ENCODE results near the gene DCXR.
A peak's percentile ranks its signal among the peaks of the same experiment; 100 is the strongest.

The DCXR gene

GRCh38 chr17:82037092-82037888 lies at the start of gene DCXR:
Gene DCXR, minus strand, starts transcription at chr17:82037697. Its CDS starts 15 bp downstream, at chr17:82037682.
- peak; percentile 89 to 94 (median 91) for DNase-seq

DNA sequence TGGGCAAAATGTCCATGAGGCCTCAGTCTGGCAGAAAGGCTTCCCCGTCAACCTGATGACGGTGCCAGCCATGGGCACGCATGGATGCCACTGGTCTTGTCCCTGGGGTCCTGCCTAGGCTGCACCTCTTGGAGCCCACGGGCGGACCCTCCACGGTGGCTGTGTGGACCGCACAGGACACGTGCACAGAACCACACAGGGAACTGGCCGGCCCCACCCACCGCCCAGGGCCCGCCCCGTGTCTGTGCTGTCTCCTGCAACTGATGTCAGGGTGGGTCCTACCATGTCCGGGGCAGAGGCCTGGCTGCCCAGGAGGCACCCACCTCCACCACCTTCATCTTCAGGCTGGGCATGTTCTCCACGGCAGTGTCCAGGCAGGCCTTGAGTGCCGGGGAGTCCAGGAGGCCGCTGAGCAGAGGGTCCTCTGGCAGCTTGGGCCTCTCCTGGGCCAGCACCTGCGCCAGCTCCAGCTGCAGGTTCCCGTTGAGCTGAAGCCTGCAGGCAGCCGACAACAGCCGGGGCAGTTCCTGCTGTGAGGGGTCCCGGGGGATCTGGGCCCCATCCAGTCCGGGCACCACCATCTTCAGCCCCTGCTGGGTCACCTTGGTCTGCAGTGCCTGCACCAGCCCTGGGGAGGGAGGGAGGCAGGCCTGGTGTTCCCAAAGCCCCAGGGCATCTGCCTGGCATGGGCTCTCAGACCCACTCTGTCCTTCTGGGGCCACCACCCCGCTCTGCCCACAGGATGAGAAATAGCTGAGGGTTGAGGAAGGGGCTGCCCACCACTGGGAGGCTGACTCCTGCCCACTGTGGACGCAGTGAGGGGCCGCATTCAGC lies 48.7 kb upstream of the DCXR start:
- DNase-seq = no peak

DNA sequence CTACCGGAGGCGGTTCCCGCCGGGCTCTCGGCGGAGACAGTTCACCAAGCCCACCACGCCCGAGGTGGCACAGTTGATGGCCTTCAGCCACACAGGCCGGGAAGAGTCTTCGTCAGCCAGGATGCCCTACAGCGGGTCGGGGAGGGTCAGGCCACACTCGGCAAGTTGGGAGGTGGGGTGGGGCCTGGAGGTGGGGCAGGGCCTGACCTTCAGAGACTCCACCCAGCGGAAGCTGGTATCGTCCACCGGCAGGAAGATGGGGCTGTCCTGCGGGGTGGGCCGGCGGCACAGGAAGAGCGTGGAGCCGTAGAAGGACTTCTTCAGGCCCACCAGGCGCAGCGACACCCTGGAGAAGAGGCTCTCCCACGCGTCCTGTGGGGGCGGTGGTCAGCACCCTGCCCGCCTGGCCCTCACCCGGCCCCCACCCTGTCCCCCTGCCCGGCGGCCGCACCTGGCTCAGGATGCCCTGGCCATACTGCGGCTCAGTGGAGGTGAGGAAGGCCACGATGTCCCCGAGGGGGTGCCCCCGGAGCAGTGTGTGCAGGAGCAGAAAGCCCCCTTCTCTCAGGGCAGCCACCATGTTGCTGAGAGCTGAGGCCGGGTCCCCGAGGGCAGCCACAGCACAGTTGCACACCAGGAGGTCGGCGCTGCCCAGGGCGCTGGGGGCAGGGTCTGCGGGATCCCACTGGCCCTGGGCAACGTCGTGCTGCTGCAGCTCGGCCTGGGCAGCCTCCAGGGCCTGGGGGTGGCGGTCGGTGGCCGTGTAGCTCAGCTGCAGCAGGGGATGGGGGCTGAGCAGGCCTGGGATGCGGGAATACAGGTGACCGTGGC lies 47.7 kb upstream of the DCXR start:
- DNase-seq = no peak

- no peak for DNase-seq
Measured at GRCh38 chr17:82084373-82085030, 47.0 kb upstream of the DCXR start.

DNA sequence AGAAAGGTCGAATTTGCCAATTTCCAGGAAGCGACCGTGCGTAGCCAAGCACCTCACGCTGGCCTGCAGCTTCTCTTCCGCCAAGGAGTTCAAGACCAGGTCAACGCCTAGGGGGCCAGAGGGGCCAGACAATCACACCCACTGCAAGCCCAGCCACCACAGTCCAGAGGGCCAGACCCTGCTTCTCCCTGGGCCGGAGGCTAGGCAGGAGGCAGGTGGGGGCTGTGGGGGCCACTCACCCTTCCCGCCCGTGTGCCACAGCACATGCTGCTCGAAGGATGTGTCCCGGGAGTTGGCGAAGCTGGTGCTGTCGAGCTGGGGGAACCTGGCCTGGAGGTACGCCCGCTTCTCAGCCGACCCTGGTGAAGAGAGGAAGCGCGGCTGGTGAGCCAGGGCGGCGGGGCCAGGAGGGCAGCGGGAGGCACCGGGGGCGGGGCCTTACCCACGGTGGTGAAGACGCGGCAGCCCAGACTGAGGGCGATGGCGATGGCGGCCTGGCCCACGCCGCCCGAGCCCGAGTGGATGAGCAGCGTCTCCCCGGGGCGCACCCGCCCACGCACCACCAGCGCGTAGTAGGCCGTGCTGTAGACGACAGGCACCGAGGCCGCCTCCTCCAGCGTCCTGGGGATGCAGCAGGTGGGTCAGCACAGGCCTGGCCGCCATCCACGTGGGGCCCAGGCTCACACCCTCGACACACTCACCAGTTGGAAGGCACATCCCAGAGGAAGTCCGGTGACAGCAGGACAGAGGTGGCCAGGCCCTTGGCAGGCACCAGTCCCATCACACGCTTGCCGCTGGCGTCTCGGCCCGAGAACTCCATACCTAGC lies 46.2 kb upstream of the DCXR start:
- no peak for DNase-seq

DNA sequence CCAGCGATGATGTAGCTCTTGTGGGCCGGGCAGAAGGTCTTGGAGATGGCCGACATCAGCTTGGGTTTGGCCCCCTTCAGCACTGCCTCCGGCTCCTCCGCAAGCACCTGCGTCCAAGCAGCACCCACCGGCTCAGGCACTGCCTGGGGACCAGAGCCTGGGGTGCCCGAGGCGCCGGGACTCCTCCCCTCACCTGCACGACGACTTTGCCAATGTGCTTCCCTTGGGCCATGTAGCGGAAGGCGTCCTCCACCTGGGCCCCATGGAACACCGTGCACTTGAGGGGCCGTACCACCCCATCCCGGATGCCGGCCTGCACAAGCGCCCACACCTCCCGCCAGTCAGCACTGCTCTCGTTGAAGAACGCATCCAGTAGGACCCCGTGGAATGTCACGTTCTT lies 45.5 kb upstream of the DCXR start:
- DNase-seq = no peak

DNA sequence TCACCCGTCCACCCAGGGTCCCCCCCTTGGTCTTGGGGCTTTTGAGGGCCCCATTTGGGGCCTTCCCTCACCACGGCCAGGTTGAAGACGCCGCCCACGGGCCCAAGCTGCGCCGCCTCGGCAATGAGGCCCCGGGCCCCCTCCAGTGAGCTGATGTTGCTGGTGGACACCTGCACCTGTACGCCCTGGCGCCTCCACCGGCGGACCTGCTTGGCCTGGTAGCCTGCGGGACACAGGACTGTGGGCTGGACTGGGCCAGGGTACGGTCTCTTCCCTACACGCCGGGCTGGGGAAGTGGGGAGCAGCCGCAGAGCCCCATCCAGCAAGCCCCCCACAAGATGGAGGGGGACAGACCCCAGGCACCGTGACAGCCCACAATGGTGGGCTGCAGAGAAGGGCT lies 45.0 kb upstream of the DCXR start:
- no peak for DNase-seq

DNA sequence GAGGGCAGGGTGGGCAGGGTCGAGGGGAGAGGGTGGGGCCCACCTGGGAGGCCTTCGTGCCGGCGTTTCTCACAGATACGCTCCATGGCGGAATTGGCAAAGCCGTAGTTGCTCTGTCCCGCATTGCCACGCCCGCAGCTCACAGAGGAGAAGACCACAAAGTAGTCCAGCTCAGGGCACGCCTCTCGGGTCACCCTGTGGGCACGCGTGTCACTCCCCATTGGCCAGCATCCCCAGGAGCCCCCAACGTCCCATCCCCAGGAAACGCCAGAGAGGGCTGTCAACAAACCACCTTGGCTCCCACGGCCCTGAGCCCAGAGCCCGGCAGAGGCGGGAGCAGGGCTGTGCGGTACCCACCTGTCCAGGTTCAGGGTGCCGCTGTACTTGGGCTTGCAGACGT lies 44.5 kb upstream of the DCXR start:
- DNase-seq = no peak

DNA sequence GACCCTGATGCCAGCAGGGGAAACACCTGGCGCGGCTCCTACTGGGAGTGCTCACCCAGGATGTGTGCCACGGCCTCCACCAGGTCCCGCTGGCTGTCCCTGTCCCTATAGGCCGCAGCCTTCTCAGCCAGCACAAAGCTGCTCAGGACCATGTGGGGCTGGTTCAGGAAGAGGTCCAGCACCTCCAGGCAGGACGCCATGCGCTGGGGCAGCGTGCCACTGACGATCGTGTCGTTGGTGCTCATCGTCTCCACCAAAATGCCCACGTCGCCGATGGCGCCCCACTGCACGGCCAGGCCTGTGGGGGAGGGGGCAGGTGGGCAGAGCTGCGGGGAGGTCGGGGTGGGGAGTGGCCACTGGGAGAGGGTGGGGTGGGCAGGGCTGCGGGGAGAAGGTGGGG lies 44.0 kb upstream of the DCXR start:
- no peak for DNase-seq

DNA sequence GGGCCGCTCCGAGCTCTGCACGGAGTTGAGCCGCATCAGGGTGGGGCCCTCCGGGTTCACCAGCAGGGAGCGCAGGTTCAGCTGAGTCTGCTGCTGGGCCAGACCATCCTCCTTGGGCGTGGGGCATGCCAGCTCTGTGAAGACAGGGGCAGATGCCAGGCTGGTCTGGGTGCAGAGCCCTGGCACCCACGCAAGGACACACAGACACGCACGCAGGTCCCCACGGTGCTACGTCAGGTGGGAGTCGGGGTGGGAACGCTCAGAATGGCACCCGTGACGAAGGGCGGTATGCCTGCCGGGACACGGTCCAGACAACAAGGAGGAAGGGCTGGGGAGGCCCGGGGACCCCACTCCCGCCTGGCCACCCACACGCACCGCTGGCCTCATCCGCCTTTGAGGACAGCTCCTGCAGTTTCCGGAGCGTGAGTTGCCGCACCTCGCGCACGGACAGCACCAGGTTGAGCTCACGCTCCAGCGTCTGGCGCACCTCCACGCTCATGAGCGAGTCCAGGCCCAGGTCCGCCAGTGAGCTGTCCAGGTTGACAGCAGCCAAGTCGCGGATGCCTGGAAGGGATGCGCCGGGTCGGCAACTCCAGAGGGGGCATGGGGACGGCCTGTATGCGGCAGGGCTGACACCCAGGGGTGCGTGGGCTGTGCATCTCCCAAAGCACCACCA lies 43.4 kb upstream of the DCXR start:
- no peak for DNase-seq

DNA sequence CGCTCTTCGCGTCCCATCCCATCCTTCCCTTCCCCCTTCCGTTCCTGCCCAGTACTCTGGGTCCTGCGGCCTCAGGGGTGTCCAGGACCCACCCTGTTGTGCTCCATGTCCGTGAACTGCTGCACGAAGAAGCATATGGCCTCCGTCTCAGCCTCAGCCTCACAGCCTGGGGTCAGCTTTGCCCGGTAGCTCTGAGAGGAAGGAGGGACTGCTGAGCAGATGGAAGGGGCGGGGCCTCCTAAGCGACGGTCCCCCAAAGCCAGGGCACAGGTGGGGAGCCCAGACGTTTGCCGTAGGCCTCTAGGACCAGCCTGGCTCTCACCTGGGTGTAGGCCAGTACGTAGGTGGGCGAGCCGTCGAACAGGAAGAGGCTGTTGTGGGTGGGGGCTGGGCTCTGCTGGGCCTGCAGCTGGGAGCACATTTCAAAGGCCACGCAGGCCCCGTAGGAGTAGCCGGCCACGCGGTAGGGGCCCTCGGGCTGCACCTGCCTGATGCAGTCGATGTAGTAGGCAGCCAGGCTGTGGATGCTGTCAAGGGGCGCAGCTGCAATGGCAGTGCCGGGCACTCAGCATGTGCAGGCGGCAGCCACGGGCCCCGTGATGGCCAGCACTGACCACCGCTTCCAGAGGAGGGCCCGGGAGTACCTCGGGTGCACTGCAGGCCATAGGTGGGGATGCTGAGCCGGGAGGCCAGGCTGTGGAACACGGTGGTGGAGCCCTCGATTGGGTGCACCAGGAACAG lies 42.7 kb upstream of the DCXR start:
- no peak for DNase-seq

- DNase-seq = no peak
Measured at GRCh38 chr17:82079001-82079677, 41.6 kb upstream of the DCXR start.

- DNase-seq = no peak
Measured at GRCh38 chr17:82078433-82078832, 40.9 kb upstream of the DCXR start.

DNA sequence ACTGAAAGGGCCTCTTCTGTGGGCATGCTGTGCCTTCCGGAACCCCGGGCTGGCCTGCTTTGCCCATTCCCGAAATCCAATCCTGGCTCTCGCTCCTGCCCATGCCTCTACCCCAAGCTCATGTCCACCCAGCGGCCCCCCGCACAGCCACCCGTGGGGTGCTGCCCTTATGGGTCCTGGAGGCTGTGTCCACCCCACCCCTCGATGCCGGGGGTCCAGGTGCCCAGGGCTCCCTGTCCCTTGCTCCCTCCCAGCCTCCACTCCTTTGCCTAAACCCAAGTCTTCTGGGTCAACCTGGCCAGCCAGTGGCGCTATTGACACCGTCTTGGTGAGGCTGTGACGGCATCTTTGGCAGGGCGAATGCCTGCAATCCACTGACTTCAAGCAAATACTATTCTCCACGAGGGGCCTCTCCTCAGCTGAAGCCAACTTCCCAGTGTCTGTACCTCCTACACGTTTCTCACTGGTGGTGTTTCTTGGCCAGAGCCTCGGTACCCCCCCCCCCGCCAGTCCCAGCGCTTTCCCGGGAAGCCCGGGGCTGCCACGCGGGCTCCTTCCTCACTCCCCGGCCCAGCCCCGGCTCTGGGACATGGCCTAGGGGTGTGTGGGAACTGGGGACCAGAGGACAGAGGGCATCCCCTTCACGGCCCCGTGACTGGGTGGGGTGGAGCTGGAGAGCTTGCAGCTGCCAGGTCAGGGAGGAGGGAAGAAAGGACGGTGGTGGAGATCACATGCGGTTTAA lies 40.3 kb upstream of the DCXR start:
- DNase-seq = no peak

DNA sequence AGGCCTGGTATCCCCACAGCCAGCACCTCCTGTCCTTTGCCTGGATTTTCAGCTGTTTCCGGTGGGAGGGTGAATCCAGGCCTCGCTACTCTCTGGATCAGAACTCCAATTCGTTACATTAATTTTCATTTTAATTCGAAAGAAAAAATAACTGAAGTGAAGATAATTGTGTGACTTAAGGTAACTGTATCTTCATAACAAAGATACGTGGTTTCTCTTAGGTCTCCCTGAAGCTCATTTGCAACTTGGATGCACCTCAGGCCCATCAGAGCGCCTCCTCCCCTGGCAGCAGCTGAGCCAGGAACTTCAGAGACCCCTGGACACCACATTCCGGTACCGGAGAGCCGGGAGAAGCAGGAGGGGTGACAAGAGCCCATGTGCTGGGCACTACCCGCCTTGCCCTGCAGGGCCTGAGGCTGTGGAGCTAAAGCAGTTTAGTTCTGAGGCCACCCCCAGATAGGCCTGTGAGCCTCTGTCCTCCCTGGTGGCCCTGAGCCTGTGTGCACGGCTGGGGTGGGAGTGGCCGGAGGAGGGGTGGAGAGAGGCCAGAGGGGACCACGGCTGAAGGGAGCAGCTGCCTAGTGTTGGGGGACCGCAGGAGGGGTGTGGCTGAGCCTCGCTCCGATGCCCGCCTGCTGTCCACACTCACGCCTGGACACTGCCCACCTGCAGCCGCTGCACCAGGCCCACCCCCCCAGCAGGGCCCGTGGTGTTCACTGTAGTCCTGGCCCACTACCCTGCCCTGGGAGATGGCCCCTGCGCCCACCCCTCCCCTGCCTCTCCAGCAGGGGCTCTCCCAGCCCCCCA lies 39.5 kb upstream of the DCXR start:
- no peak for DNase-seq

DNA sequence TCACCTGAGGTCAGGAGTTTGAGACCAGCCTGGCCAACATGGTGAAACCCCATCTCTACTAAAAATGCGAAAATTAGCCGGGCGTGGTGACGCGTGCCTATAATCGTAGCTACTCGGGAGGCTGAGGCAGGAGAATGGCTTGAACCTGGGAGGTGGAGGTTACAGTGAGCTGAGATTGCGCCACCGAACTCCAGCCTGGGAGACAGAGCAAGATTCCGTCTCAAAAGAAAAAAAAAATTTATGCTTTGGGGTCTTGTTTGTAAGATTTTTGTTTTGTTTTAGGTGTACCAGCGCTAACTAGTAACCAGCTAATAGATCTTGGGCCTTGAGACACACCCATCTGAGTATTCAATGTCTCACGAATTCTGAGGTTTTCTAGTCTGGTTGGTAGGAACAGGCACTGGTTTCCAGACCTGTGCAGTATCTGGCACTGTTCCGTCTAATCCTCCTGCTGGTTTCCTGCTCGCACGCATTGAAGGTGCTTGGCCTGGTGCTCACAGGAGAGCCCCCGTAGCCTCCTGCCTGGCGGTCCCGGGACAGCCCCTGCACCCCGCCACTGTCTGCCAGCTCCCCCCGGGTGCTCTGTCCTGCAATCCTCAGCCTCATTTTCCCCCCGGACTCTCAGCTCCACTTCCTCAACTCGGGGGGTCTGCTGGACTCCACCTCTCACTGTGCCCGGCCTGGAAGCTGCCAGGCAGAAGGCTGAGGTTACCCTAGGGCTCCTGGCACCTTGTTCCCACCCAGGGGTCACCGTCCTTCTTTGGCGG lies 38.7 kb upstream of the DCXR start:
- DNase-seq = no peak

GRCh38 chr17:82073446-82073845 lies 35.9 kb upstream of the DCXR start:
- DNase-seq = no peak

Measured in activated CD4-positive, CD25-positive, alpha-beta regulatory T cell (primary cell).